Neural cell (in vitro differentiated cells): Measurements from ENCODE around the gene WDR19.

Experiments used
- EP300 ChIP-seq: fragments of 450-650 bp; conservative IDR thresholded peaks from 2 replicates; pipeline ENCODE4 v1.6.1; 2014; ENCODE audit warnings: antibody characterized with exemption, mild to moderate bottlenecking, moderate library complexity; ENCODE audit not compliant: poor library complexity, severe bottlenecking
- TF ChIP-seq, protein P1 (sequence below): fragments of 450-650 bp; IDR thresholded peaks from 2 replicates; pipeline ENCODE4 v1.5.1; 2014; ENCODE audit warnings: antibody characterized with exemption, mild to moderate bottlenecking, moderate library complexity; ENCODE audit not compliant: poor library complexity, severe bottlenecking

DNA sequence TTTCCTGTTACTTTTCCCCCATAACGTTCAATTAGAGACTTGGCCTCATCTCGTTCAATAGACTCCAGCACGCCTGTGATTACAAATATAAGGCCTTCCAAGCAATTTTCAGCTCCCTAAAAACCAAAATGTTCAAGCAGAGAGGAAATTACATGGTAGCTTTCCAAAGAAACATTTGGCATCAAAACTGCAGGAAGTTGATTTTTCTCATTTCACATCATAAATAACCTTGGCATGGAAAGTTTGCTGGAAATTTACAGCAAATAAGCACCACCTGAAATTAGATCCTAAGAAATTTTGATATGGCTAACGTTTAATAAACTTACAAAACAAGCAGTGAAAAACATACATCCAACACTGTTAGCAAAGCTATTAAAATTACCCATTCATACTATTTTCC, 130.5 kb downstream of the WDR19 start:
- no peak for TF ChIP-seq EP300
- TF ChIP-seq, protein P1, sequence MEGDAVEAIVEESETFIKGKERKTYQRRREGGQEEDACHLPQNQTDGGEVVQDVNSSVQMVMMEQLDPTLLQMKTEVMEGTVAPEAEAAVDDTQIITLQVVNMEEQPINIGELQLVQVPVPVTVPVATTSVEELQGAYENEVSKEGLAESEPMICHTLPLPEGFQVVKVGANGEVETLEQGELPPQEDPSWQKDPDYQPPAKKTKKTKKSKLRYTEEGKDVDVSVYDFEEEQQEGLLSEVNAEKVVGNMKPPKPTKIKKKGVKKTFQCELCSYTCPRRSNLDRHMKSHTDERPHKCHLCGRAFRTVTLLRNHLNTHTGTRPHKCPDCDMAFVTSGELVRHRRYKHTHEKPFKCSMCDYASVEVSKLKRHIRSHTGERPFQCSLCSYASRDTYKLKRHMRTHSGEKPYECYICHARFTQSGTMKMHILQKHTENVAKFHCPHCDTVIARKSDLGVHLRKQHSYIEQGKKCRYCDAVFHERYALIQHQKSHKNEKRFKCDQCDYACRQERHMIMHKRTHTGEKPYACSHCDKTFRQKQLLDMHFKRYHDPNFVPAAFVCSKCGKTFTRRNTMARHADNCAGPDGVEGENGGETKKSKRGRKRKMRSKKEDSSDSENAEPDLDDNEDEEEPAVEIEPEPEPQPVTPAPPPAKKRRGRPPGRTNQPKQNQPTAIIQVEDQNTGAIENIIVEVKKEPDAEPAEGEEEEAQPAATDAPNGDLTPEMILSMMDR, result no peak
